ENCODE measurements around the gene DEDD2.

DEDD2 gene

GRCh38 chr19:42203700-42204099 is 13.8 kb downstream of the DEDD2 start:
- DNase-seq (ENCODE audit: extremely low read depth, insufficient read length): no peak
- Histone ChIP-seq H3K27me3 (replicated peaks; ENCODE audit: control insufficient read depth, insufficient read depth, low read length) (no peaks in the 10 kb centered on the region), H3K36me3 (ENCODE audit: control insufficient read depth, insufficient read depth, low read length) (peaks cover 40% of the 10 kb centered on the region), H3K4me3 (replicated peaks; ENCODE audit: low read depth, low read length) (no peak overlapping the region)
- TF ChIP-seq CTCF (IDR thresholded peaks at IDR 0.05; ENCODE audit: insufficient read depth, low read length, poor library complexity, severe bottlenecking): no peak

DNA sequence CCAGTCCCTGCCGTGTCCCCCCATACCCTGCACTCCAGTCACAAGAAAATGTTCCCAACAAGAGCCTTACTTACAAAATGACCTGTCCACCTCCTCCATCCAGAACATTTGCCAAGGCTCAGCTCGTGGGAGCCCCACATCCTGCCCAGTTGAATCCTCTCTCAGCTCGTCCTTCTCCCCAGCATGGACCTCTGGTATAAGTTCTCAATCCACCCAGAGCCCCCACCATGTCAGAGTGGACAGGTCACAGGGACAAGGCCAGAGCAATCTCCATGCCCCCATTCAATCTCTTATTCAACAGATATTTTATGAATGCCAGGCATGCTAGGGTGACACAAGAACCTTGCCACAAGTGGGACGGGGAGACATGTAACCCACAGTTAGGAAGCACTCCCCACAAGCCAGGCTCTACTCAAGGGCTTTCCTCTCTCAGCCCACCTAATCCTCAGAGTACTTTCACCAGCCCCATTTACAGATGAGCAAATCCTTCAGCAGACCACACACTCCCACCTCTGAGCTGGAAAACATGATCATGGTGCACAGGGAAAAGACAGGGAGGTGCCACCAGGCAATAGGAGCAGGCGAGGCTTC is 15.1 kb downstream of the DEDD2 start:
- no peak for TF ChIP-seq CTCF (IDR thresholded peaks at IDR 0.05; ENCODE audit: insufficient read depth, low read length, poor library complexity, severe bottlenecking)
- Histone ChIP-seq H3K4me3 (replicated peaks; ENCODE audit: low read depth, low read length) (no peak overlapping the region), H3K36me3 (ENCODE audit: control insufficient read depth, insufficient read depth, low read length) (peaks cover 34% of the 10 kb centered on the region), H3K27me3 (replicated peaks; ENCODE audit: control insufficient read depth, insufficient read depth, low read length) (no peaks in the 10 kb centered on the region)
- DNase-seq (ENCODE audit: extremely low read depth, insufficient read length): no peak

- no peaks in the 10 kb centered on the region for H3K27me3 ChIP-seq (replicated peaks; ENCODE audit: control insufficient read depth, insufficient read depth, low read length)
- H3K4me3 ChIP-seq (replicated peaks; ENCODE audit: low read depth, low read length): peak overlapping the region; percentile 25; the same call in 1 of the 2 replicates
- H3K36me3 ChIP-seq (ENCODE audit: control insufficient read depth, insufficient read depth, low read length): peaks cover 29% of the 10 kb centered on the region
- peak; percentile 70 for DNase-seq (ENCODE audit: extremely low read depth, insufficient read length)
- TF ChIP-seq CTCF (IDR thresholded peaks at IDR 0.05; ENCODE audit: insufficient read depth, low read length, poor library complexity, severe bottlenecking): no peak
Measured at GRCh38 chr19:42201489-42202289, 15.8 kb downstream of the DEDD2 start.

DNA sequence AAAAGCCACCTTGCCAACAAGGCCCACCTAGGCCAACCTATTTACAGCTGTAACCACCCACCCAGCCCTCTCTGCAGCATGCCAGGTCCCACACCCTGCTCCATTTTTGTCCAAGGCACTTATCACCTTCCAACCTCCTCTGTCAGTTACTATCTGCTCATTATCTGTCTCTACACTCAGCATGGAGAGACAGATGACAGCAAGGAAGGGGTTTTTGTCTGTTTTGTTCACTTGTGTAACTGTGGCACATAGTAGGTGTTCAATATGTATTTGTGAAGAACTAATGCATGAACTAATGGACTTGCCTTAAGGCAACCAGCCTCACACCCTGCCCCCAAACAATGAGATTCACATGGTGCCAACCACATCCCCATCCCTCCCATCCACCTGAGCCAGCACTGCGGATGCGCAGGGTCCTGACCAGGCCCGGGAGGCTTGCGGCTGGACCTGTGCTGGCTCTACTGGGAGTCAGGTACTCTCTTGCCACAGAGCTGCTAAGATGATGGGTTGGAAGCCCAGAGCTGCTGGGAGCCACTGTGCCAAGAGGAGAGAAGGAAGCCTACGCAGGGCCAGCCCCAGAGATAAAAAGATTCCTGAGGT is 17.3 kb downstream of the DEDD2 start:
- no peaks in the 10 kb centered on the region for H3K27me3 ChIP-seq (replicated peaks; ENCODE audit: control insufficient read depth, insufficient read depth, low read length)
- peaks cover 27% of the 10 kb centered on the region for H3K36me3 ChIP-seq (ENCODE audit: control insufficient read depth, insufficient read depth, low read length)
- no peak for DNase-seq (ENCODE audit: extremely low read depth, insufficient read length)
- TF ChIP-seq CTCF (IDR thresholded peaks at IDR 0.05; ENCODE audit: insufficient read depth, low read length, poor library complexity, severe bottlenecking): no peak
- H3K4me3 ChIP-seq (replicated peaks; ENCODE audit: low read depth, low read length): peak overlapping the region; percentile 33

DNA sequence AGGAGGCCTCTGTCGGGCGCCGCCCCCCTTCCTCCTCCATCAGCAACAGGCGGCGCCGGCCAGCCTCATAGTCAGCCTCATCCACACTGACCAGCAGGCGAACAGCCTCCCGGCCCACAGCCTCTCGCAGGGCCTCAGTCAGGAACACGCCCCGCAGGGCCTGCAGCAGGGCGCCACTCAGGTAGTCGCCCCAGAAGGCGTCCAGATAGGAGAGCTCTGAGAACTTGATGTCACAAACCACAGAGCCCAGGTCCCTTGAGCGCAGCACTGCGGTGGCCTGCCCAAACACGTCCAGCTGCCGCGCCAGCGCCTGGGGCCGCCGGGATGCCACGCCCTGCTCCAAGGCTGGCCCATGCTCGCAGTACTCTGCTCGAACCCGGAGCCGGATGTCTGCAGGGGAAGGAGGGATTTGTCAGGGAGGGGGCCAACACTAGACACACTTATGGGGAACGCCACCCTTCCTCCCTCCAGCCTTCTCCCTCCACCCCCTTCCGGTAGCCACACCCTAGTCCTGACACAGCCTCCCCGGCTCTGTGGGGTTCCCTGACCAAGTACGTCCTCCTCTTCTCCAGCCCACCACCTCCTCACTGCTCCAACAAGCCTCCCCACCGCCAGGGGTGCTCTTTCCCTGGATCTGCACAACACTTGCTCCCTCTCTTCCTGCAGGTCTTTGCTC is 17.9 kb downstream of the DEDD2 start:
- Histone ChIP-seq H3K4me3 (replicated peaks; ENCODE audit: low read depth, low read length) (peak overlapping the region; percentile 33), H3K36me3 (ENCODE audit: control insufficient read depth, insufficient read depth, low read length) (peaks cover 24% of the 10 kb centered on the region)
- peak; percentile 48 for TF ChIP-seq CTCF (IDR thresholded peaks at IDR 0.05; ENCODE audit: insufficient read depth, low read length, poor library complexity, severe bottlenecking)

More for the DNA sequence above, 17.9 kb downstream of the DEDD2 start:
- H3K27me3 ChIP-seq (replicated peaks; ENCODE audit: control insufficient read depth, insufficient read depth, low read length): no peaks in the 10 kb centered on the region
- DNase-seq (ENCODE audit: extremely low read depth, insufficient read length): peak; percentile 88

Data from GM06990 (cell line).